HepG2 (cell line): Measurements from ENCODE around the gene GRIP1. TPM values are rescaled to one million over a fixed set of nuclear protein-coding genes. Genes with fewer than 3 reads are reported as not detected.

ENCODE experiments used
- ATAC-seq: fragments of 200-7000 bp; cut with Tn5 transposase; 3 replicates; pipeline ENCODE4 v1.9.1; 2020; ENCODE audit warnings: mild to moderate bottlenecking, moderate library complexity
- BruUV-seq: library from RNA; stranded (reverse); fragments of 400-500 nt; replicated peaks from 2 replicates; lab custom pipeline; 2021; lab: Mats Ljungman, UMichigan
- CTCF ChIA-PET: fragments of 300-600 bp; formaldehyde crosslinking; extraction: SDS; loops from one replicate; lab custom pipeline; 2021; ENCODE audit warnings: low total read pairs, inconsistent platforms, low intra/inter-chr PET ratio; lab: Yijun Ruan, JAX
- POLR2A ChIA-PET: fragments of 350-600 bp; sonication (Branson Sonifier 250); formaldehyde crosslinking; loops from one replicate; lab custom pipeline; 2020; ENCODE audit warnings: antibody characterized with exemption, inconsistent platforms; lab: Yijun Ruan, JAX
- DNase-seq: peaks from one replicate; pipeline ENCODE4 v3.0.0-alpha.2; 2015; ENCODE audit warnings: low spot score
- FAIRE-seq: peaks from 3 replicates; lab custom pipeline; 2011; peaks lifted over from hg19 to GRCh38; lab: Jason Lieb, UNC
- H2AFZ ChIP-seq: one replicate; pipeline ENCODE4 v1.6.1; 2011; ENCODE audit warnings: low read length, inconsistent platforms
- H3K27ac ChIP-seq: fragments of 300-600 bp; 3 replicates; pipeline ENCODE4 v1.8.0; 2011; ENCODE audit warnings: mixed run types, mild to moderate bottlenecking, mixed read lengths, low read length, inconsistent platforms; ENCODE audit not compliant: insufficient read depth; ENCODE audit errors: extremely low read length
- H3K27me3 ChIP-seq, 2 experiments: fragments of 200-600 bp in 1 of 2; 2 replicates in 1 of 2; 3 replicates in 1 of 2; pipeline versions ENCODE4 v1.6.0 to v1.8.0; 2011; ENCODE audit warnings: low read length in 2 of 2, mild to moderate bottlenecking in 2 of 2, moderate library complexity in 2 of 2, inconsistent platforms in 1 of 2; ENCODE audit not compliant: insufficient read depth in 2 of 2, control insufficient read depth in 1 of 2
- H3K36me3 ChIP-seq, 2 experiments: fragments of 200-600 bp in 1 of 2; replicated peaks in 1 of 2; 2 replicates in 1 of 2; 3 replicates in 1 of 2; pipeline versions ENCODE4 v1.5.1 to v1.8.0; 2011; ENCODE audit warnings: low read length in 2 of 2, inconsistent platforms in 1 of 2; ENCODE audit not compliant: insufficient read depth in 2 of 2, control insufficient read depth in 1 of 2
- H3K4me1 ChIP-seq: 2 replicates; pipeline ENCODE4 v1.5.1; 2012; ENCODE audit warnings: low read length, inconsistent platforms; ENCODE audit not compliant: insufficient read depth
- H3K4me2 ChIP-seq: 2 replicates; pipeline ENCODE4 v1.6.0; 2011; ENCODE audit warnings: low read depth, low read length, inconsistent platforms
- H3K4me3 ChIP-seq, 3 experiments: fragments of 200-600 bp in 1 of 3; sonication (generic), shearing (Covaris generic) in 1 of 3; replicated peaks in 1 of 3; 2 replicates each; pipeline ENCODE4 v1.5.1; 2011 to 2016; ENCODE audit warnings: low read length in 3 of 3, inconsistent platforms in 2 of 3, low read depth in 2 of 3, mild to moderate bottlenecking in 2 of 3, control low read depth in 1 of 3, mixed read lengths in 1 of 3; ENCODE audit not compliant: insufficient read depth in 1 of 3
- H3K79me2 ChIP-seq: one replicate; pipeline ENCODE4 v1.6.1; 2011; ENCODE audit warnings: low read length, inconsistent platforms; ENCODE audit not compliant: insufficient read depth
- H3K9ac ChIP-seq: 2 replicates; pipeline ENCODE4 v1.6.0; 2011; ENCODE audit warnings: mild to moderate bottlenecking, low read depth, low read length, inconsistent platforms; ENCODE audit not compliant: insufficient read depth
- H3K9me3 ChIP-seq: 2 replicates; pipeline ENCODE4 v1.5.1; 2012; ENCODE audit warnings: mild to moderate bottlenecking, low read length
- H4K20me1 ChIP-seq: 2 replicates; pipeline ENCODE4 v1.6.0; 2011; ENCODE audit warnings: inconsistent platforms, mild to moderate bottlenecking, low read length, moderate library complexity; ENCODE audit not compliant: insufficient read depth
- ARID3A ChIP-seq: IDR thresholded peaks from 2 replicates; pipeline ENCODE4 v1.6.1; 2012; ENCODE audit warnings: low read depth, low read length, improper control_type of control experiment
- ELF4 ChIP-seq: sonication (generic); formaldehyde crosslinking; IDR thresholded peaks from 2 replicates; pipeline ENCODE4 v1.5.0; 2020; ENCODE audit warnings: missing genetic modification reagents, mild to moderate bottlenecking, moderate library complexity, borderline replicate concordance
- GABPA ChIP-seq, 2 experiments: IDR thresholded peaks; 2 replicates each; pipeline ENCODE4 v1.6.1; 2011 to 2016; ENCODE audit warnings: low read depth in 2 of 2, low read length in 1 of 2, missing biosample characterization in 1 of 2, missing genetic modification characterization in 1 of 2
- RFX1 ChIP-seq: fragments of 450-650 bp; IDR thresholded peaks from 2 replicates; pipeline ENCODE4 v1.6.1; 2017
- SOX6 ChIP-seq, 2 experiments: fragments of 450-650 bp in 1 of 2; sonication (generic) in 1 of 2; formaldehyde crosslinking in 1 of 2; IDR thresholded peaks; 2 replicates each; pipeline versions ENCODE4 v1.4.0 to v1.6.1; 2017 to 2020; ENCODE audit warnings: antibody characterized with exemption in 1 of 2, mild to moderate bottlenecking in 1 of 2, missing genetic modification reagents in 1 of 2
- ZFP36 ChIP-seq: fragments of 150-350 bp; IDR thresholded peaks from 2 replicates; pipeline ENCODE4 v1.6.1; 2018; ENCODE audit warnings: borderline replicate concordance, low read length, low read depth; ENCODE audit not compliant: partially characterized antibody
- ZNF281 ChIP-seq: sonication (generic); formaldehyde crosslinking; IDR thresholded peaks from 2 replicates; pipeline ENCODE4 v1.4.0; 2020; ENCODE audit warnings: missing genetic modification reagents, borderline replicate concordance
- ZNF333 ChIP-seq: sonication (generic); formaldehyde crosslinking; IDR thresholded peaks from 2 replicates; pipeline ENCODE4 v1.4.0; 2020; ENCODE audit warnings: mild to moderate bottlenecking, missing genetic modification reagents, borderline replicate concordance
- ZNF343 ChIP-seq: sonication (generic); formaldehyde crosslinking; IDR thresholded peaks from 2 replicates; pipeline ENCODE4 v1.4.0; 2020; ENCODE audit warnings: mild to moderate bottlenecking, missing genetic modification reagents
- ZNF431 ChIP-seq: sonication (generic); formaldehyde crosslinking; IDR thresholded peaks from 2 replicates; pipeline ENCODE4 v1.9.0; 2022; ENCODE audit warnings: missing genetic modification reagents, low read depth, mild to moderate bottlenecking, borderline replicate concordance
- in situ Hi-C: cut with HindIII; loops from 2 replicates; pipeline ENCODE4 v1.10.0; 2017; ENCODE audit warnings: low pct_unique_long_range_greater_than_20kb; ENCODE audit not compliant: extremely low pct_ligation_motif_present
- intact Hi-C: fragments of 100-400 bp; cut with micrococcal nuclease; formaldehyde crosslinking; loops from one replicate; pipeline ENCODE4 v1.10.0; 2022; ENCODE audit not compliant: unreplicated experiment
- polyA plus RNA-seq, 8 experiments: library from polyadenylated mRNA; depleted of rRNA in 3 of 8; stranded (reverse) in 7 of 8; unstranded in 1 of 8; fragments of >200 nt; fragmentation: Illumina TruSeq in 4 of 8; extraction: Trizol in 4 of 8; gene quantifications; 2 replicates each; pipeline versions ENCODE4 v1.2.1 to v1.2.3, GENCODE V29; 2011 to 2016; ENCODE audit warnings: low read depth in 4 of 8, missing spikeins in 1 of 8, mixed read lengths in 1 of 8; ENCODE audit not compliant: insufficient read depth in 1 of 8
- total RNA-seq, 5 experiments: library from RNA; depleted of rRNA; stranded (reverse); fragments of >200 nt; fragmentation: Illumina TruSeq; extraction: Trizol; gene quantifications; 2 replicates each; pipeline ENCODE4 v1.2.3, GENCODE V29; 2016; ENCODE audit warnings: low read depth in 1 of 5

Gene GRIP1
- total and polyA plus RNA-seq, 2 of the 13 experiments (the other 11 are each of a cell fraction or from before 2014, with no cell fraction given), result not detected

GRCh38 chr12:66563220-66563619, 115.7 kb downstream of the GRIP1 start:
- ATAC-seq (no peak), FAIRE-seq (no peak), DNase-seq (no peak)
- CTCF ChIA-PET, result no interaction called here
- Histone ChIP-seq H3K9ac (no peak overlapping the region), H3K27ac (no peak overlapping the region), H3K4me3 (no peak overlapping the region), H3K4me2 (no peak overlapping the region), H4K20me1 (no peaks in the 10 kb centered on the region), H2AFZ (no peak overlapping the region), H3K9me3 (no peaks in the 10 kb centered on the region), H3K79me2 (no peaks in the 10 kb centered on the region), H3K36me3 (no peaks in the 10 kb centered on the region), H3K4me1 (no peaks in the 10 kb centered on the region), H3K27me3 (no peaks in the 10 kb centered on the region)
- POLR2A ChIA-PET, result no interaction called here
- intact Hi-C loops (no loop called here), in situ Hi-C loops (no loop called here)
- no peak for TF ChIP-seq ZFP36
- no peak for TF ChIP-seq SOX6 (IDR thresholded peaks at IDR 0.05)
- no peak for TF ChIP-seq SOX6 (CRISPR knock-in tag; IDR thresholded peaks at IDR 0.05)
- no peak for TF ChIP-seq ELF4 (CRISPR knock-in tag)
- no peak for TF ChIP-seq GABPA (IDR thresholded peaks at IDR 0.05; ENCODE audit: low read depth, low read length)
- no peak for TF ChIP-seq GABPA (CRISPR knock-in tag; IDR thresholded peaks at IDR 0.05; ENCODE audit: low read depth)
- TF ChIP-seq ZNF431 (CRISPR knock-in tag), result no peak
- TF ChIP-seq ARID3A, result no peak
- TF ChIP-seq ZNF281 (CRISPR knock-in tag), result no peak
- TF ChIP-seq ZNF333, result no peak
- no peak for TF ChIP-seq RFX1
- TF ChIP-seq ZNF343, result no peak
- BruUV-seq, result no TSS peak
